Lower leg skin (tissue), 3 donors: ENCODE results near the gene BMP2K.
A peak's percentile ranks its signal among the peaks of the same experiment; 100 is the strongest.

ENCODE experiments used
- POLR2A ChIP-seq, 2 donors: fragments of 450-650 bp; IDR thresholded peaks; one replicate each; pipeline ENCODE4 v1.6.1; 2016 to 2017; ENCODE audit warnings: antibody characterized with exemption in 2 of 2, mild to moderate bottlenecking in 1 of 2, moderate library complexity in 1 of 2
- TF ChIP-seq, protein P1 (sequence below), 3 donors: fragments of 450-650 bp; IDR thresholded peaks; one replicate each; pipeline ENCODE4 v1.5.1; 2016; ENCODE audit warnings: antibody characterized with exemption in 3 of 3, mild to moderate bottlenecking in 3 of 3, moderate library complexity in 2 of 3

GRCh38 chr4:78864405-78865024, 88.4 kb downstream of the BMP2K start:
- TF ChIP-seq, protein P1, sequence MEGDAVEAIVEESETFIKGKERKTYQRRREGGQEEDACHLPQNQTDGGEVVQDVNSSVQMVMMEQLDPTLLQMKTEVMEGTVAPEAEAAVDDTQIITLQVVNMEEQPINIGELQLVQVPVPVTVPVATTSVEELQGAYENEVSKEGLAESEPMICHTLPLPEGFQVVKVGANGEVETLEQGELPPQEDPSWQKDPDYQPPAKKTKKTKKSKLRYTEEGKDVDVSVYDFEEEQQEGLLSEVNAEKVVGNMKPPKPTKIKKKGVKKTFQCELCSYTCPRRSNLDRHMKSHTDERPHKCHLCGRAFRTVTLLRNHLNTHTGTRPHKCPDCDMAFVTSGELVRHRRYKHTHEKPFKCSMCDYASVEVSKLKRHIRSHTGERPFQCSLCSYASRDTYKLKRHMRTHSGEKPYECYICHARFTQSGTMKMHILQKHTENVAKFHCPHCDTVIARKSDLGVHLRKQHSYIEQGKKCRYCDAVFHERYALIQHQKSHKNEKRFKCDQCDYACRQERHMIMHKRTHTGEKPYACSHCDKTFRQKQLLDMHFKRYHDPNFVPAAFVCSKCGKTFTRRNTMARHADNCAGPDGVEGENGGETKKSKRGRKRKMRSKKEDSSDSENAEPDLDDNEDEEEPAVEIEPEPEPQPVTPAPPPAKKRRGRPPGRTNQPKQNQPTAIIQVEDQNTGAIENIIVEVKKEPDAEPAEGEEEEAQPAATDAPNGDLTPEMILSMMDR (IDR thresholded peaks at IDR 0.05), result peak in 1 of 3 donors; percentile 19
- no peak for TF ChIP-seq POLR2A (IDR thresholded peaks at IDR 0.05)
